ENCODE measurements around the gene DTD2.
A peak's percentile ranks its signal among the peaks of the same experiment; 100 is the strongest.
"Not testable (repeated sequence)": the region's sequence is repeated elsewhere in the genome, so short reads cannot be mapped to it uniquely, and the experiment has no call there.

The DTD2 gene

DNA sequence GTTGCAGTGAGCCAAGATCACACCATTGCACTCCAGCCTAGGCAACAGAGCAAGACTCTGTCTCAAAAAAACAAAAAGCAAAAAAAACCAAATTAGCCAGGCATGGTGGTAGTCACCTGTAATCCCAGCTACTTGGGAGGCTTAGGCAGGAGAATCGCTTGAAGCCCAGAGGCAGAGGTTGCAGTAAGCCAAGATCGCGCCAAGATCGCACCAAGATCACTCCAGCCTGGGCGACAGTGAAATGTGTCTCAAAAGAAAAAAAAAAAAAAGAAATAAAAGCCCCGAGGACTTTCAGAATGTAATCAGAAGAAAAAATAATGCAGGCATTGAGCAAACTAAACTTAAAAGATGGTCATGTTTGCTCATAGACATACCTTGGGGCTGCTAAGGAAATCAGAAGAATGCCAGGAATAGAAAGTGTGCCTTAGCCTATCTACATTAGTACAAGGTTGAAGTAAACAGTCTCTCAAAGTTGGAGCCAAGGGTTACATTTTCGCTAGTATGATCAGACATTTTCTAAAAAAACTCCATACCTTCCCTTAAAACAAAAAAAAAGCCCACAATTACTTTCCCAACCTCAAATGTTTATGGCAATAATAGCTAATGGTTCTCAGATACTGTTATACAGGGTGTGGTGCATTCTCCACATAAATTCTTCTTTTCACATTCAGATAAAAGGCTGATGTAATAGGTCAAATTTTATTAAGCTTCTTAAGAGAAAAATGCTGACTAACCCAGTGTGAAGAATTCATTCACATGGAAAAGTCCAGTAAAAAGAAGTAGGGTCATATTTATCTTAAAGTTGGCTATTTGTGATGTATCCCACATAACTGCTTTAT lies 15.8 kb downstream of the DTD2 start:
- DNase-seq (ENCODE audit: low read depth) = peak; percentile 81

DNA sequence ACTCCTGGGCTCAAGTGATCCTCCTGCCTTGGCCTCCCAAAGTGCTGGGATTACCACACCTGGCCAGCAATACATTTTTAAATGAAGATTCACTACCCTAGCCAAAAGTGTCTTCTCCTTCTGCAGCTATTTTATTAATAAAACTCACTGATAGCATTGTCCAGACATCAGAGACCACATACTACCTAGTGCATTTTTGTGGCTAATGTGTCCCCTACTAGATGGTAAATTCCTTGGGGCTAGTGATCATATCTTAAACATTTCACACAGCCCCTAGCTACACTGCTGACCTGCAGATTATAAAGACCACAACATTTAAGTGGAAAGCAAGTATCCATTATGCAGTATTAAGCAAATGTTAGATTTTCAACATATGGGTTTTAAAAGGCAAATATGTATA lies 17.0 kb downstream of the DTD2 start:
- no peak for DNase-seq (ENCODE audit: low read depth)

DNA sequence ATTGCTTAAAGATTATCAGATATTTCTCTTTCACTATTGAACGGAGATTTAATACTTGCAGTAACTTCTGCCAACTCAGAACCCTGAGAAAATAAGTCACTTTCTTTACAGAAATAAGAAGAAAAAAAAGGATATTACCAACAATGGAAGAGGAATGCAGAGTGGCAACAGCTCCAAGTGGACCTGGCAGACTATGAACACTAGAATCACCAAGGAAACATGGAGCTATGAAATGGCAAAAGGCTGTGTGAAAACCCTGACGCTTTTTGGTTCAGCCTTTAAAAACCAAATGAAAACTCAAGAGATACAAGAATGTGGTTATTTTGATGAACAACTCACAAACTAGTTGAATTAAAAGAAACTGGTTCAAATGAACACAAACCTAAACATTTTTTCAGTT lies 17.7 kb downstream of the DTD2 start:
- no peak for DNase-seq (ENCODE audit: low read depth)

DNA sequence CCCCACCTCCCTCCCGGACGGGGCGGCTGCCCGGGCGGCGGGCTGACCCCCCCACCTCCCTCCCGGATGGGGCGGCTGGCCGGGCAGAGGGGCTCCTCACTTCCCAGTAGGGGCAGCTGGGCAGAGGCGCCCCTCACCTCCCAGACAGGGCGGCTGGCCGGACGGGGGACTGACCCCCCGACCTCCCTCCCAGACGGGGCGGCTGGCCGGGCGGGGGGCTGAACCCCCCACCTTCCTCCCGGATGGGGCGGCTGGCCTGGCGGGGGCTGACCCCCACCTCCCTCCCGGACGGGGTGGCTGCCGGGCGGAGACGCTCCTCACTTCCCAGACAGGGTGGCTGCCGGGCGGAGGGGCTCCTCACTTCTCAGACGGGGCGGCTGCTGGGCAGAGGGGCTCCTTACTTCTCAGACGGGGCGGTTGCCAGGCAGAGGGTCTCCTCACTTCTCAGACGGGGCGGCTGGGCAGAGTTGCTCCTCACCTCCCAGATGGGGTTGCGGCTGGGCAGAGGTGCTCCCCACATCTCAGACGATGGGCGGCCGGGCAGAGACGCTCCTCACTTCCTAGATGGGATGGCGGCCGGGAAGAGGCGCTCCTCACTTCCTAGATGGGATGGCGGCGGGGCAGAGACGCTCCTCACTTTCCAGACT lies 20.1 kb downstream of the DTD2 start:
- DNase-seq (ENCODE audit: low read depth) = not testable (repeated sequence)

DNA sequence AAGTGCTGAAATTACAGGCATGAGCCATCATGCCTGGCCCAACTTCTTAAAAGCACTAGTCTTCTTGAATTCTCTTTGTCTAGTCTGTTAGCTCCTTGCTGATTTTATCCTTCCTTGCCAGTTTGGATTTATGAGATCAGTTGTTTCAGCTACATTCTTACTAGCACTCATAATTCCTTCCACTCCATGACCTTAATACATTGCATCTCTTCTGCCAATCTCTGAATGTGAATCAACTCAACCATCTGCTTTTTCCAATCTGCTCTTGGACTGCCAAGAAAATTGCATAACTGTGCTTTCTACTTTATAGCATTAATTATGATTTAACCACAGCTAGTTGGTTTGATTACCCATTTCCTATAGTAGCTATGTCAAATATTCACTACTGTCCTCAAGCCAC lies 22.0 kb downstream of the DTD2 start:
- DNase-seq (ENCODE audit: low read depth) = peak; percentile 88

DNA sequence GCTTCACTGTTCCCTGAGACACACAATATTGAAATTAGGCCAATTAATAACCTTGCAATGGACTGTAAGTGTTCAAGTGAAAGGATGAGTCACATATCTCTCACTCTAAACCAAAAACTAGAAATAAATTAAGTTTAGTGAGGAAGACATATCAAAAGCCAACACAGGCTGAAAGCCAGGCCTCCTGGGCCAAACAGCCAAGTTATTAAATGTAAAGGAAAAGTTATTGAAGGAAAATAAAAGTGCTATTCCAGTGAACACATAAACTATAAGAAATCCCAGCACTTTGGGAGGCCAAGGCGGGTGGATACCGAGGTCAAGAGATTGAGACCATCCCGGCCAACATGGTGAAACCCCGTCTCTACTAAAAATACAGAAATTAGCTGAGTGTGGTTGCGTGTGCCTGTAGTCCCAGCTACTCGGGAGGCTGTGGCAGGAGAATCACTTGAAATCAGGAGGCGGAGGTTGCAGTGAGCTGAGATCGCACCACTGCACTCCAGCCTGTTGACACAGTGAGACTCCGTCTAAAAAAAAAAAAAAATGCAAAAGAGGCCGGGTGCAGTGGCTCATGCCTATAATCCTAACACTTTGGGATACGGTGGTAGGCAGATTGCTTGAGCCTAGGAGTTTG lies 26.6 kb downstream of the DTD2 start:
- no peak for DNase-seq (ENCODE audit: low read depth)

DNA sequence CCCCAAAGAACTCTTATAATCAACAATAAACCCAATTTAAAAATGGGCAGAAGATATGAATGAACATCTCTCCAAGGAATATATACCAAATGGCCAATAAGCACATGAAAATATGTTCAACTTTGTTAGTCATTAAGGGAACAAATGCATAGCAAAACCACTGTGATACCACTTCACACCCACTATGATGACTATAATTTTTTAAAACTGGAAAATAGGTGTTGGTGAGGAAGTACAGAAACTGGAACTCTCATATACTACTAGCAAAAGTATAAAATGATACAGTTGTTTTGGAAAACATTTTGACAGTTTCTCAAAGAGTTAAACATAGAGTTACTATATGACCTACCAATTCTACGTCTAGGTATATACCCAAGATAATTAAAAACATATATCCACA lies 27.5 kb downstream of the DTD2 start:
- DNase-seq (ENCODE audit: low read depth) = no peak

DNA sequence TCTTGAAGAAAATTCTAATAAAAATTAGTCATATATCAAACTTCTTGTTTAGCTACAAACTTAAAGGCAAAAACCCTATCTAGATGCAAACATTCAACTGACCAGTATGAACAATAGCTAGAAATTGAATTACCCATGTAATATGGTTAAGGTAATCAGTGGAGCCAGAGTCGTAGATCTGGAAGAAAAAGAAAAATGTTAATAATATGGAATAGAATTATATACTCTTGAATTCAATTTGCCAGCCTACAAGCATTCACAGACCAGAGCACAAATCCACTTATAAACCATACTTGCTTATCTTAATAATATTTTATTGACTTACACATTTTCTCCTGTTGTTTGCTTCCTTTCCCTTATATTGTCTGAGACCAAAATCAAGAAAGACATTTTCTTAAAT lies 29.3 kb downstream of the DTD2 start:
- no peak for DNase-seq (ENCODE audit: low read depth)

DNA sequence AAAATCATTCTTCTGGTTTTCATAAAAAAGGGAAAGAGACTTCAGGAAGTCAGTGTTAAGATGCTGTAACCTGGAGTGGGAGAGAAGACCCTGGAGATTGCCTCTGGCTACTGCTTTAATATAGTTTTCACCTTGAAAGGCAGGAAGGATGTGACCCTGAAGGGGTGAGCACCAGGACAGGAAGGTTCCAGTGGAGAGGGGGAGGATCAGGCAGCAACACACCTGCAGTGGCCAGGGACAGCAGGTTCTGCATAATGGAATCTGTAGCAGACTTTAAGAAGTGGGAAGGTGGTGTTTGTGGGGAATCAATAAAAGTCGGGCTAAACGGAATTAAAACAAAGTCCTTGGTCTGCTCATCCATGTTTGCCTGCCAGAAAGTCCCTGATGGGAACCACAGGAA lies 30.6 kb downstream of the DTD2 start:
- DNase-seq (ENCODE audit: low read depth) = no peak

DNA sequence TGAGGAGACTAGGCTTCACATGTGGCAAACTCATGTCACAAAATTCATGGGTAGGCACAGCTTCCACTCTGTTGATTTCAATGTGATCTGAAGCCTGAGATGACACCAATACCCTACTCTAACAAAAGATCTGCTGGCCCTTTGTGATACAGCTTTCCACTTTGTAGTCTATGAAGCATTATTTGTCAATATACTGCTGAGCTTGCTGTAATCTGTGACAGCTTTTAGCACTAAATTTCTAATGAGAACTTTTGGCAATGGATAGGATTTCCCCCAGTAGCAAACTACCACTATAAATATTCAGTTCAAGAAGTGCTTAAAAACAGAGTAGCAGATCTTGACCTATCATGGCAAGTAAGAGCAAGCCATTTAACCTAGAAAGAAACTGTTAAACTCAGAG lies 31.4 kb downstream of the DTD2 start:
- DNase-seq (ENCODE audit: low read depth) = no peak

DNA sequence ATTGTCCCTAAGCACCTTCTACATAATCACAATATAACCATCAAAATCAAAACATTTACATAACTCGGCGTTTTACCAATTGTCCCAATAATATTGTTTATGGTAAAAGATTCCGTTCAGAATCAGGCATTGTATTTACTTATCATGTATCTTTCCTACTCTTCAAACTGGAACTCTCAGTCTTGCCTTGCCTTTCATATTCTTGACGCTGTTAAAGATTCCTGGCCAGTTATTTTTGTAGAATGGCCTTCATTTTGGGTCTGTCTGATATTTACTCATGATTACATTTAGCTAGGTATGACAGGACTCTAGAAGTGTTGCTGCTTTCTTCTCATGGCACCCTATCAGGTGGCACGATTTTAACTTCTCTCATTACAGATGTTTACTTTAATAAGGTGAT lies 36.1 kb downstream of the DTD2 start:
- DNase-seq (ENCODE audit: low read depth) = no peak

DNA sequence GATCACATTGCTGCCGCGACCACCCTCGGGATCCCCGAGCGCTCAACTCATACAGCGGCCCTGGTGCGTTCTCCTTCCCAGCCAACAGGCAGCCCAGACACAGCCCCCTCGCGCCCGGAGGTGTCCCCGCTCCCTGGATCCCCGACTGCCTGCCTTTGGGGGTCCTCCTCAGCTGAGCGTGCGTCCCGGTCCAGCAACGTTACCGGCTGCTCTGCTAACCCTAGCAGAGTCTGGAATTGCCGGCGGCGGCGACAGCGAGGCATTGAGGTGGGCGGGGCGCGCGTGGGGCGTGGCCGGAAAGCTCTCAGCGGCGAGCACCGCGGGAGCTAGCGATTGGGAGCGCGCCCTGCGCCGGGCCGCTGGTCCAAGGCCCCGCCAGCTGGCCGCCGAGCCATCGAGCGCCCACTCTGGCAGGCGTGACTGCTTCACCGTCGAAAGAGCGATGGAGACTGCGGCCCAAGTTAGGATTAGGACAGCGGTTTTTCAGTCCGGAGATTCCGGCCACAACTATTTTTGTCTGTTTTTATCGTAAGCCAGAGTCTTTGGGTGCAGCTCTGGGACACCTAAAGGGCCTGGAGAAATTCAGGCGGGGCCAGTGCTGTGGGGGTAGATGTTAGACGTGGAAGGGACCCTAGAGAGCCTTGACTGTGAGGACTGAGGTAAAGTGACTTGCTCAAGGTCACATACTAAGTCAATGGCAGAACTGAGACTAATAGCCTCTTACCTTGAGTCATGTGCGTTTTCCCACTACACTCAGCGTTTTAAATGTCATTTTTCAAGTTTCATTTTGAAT lies 36.8 kb downstream of the DTD2 start, which contains the start of gene HEATR5A:
Gene HEATR5A (minus strand): TSS at position 232 of the 793 bp plus-strand sequence. CDS start 17,575 bp downstream, outside the sequence.
- DNase-seq (ENCODE audit: low read depth) = peak; percentile 96

DNA sequence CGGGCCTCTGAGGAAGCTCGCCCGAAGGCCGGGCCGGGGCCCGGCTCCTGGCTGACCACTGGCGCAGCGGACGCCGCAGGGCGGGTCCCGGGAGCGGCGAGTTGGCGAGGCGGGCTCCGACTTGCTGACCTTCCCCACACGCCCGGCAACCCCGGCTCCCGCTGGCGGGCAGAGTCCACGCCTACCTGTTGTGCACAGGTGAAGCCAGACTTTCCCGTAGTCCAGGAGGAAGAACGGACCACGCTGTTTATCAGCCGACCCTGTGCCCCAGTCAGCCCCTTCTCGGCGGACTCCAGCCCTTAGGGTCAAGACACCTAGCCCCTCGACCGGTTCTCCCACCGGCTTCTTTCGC lies 37.4 kb downstream of the DTD2 start:
- peak; percentile 57 for DNase-seq (ENCODE audit: low read depth)

DNA sequence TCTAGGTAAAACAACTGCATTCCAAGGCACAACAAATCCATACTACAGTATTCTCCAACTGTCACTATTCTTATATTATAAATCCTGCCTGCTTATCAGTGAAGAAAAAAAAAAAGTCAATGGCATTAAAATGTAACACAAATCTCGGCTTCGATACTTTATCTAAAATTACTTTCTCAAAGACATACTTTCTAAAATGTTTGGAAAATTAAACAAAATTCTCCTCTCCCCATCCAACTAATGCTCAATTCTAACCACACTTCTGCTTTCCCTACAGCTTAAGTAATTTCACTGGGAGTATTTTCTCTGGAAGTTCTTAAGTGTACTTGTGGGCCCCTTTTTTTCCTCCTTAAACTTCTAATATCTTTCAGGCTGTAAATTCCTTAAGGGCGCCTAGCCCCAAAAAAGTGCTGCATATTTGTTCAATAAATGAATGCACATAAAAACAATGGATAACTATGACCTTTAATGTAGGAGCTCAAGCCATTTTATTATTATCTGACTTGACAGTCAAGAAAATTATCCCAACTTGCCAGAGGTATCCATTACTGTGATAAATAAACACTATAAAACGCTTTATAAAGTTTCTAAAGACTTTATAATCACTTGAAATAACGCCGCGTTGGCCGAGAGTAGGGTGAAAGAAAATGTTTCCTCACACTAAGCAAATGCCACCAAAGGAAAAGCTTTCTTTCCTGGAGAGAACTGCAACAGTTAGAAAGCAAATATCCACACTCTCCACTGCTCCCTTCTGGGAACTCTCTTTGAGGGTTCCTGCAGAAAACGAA lies 37.9 kb downstream of the DTD2 start:
- no peak for DNase-seq (ENCODE audit: low read depth)

DNA sequence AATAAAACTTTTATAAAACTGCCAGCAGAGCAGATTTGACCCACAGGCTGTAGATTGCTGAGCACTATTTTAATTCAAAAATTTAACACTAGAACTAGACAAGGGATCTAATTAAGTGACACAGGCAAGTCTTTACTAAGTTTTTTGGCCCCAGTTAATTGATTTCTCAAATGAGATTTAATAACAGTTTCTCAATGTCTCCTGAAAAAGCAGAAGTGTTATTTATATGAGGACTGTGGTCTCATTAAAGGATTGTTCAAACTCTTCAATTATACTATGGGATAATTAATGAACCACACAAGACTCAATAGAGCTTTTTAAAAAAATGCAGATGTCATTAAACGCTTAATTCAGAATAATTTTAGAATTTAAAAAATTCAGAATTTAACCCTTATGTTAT lies 38.9 kb downstream of the DTD2 start:
- DNase-seq (ENCODE audit: low read depth) = no peak

DNA sequence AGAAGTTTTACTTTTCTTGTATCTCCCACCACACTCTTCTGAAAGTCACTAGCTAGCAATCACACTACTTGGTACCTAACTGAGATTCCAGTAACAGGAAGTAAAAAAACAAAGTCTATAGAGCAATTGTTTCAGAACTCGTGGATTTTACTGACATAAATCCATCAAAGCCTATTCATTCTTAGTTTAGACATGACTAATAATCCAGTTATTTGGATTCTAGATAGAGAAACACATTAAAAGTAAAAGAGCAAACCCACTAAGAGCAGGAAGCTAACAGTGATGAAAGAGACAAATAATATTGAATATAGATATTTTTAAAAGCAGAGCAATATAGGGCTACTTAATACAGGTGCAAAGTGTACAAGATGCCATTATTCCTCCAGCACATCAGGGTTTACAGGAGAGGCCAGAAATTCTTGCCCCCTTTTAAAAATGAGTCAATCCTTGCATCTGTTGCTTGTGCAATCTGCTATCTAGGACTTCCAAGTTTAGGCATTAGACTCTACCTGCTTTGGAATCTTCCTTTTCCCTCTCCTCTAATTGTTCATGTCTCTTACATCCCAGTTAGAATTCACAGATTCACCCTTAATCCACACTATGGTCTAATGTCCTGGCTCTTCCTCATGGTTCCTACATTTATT lies 43.0 kb downstream of the DTD2 start:
- DNase-seq (ENCODE audit: low read depth) = peak; percentile 62

DNA sequence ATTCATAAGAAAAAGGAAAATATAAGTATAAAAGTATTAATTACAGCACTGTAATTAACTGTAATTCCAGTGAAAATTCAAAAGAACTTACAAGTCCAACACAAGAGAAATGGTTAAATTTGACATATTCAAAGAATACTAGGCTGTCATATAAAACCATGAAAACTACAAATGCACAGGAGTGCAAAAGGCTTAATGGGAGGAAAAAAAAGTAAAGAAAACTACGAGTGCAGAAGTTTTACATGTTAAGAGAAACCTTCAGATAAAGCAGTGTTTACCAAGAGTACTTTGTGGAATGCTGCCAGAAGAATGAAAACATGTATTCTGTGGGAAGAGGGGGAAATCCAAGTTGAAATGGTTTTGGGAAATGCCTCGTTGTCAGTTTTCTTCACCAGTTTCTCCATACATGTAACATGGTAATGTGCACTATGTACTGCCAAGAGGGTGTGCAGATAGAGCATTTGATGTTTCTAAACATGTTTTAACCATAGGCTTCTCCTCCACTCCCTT lies 46.0 kb downstream of the DTD2 start:
- peak; percentile 67 for DNase-seq (ENCODE audit: low read depth)

DNA sequence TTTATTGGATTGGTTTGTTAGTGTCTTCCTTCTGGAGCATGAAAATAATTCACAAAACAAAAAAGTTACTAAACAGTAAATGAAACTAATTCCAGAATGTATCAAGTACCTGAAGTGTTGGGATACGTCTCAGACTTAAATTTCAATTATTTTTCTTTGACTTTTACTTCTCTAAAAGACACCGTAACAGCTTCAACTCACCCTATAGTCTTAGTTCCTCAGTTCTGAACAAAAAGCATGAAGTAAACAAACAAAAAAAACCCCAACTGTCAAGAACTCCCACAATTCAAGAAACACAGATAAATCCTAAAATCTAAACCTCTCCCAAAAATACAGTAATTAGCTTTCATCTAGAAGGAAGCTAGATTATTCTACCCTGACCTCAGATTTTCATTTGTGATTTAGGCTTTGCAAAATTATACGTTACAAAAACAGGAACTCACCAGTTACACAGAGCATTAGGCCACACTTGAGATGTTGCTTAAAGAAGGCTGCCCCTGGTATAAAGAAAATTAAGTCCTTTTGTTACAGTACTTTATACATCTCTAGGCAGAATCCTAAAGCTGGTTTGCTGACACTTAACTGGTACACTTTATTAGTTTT lies 47.2 kb downstream of the DTD2 start:
- DNase-seq (ENCODE audit: low read depth) = no peak

DNA sequence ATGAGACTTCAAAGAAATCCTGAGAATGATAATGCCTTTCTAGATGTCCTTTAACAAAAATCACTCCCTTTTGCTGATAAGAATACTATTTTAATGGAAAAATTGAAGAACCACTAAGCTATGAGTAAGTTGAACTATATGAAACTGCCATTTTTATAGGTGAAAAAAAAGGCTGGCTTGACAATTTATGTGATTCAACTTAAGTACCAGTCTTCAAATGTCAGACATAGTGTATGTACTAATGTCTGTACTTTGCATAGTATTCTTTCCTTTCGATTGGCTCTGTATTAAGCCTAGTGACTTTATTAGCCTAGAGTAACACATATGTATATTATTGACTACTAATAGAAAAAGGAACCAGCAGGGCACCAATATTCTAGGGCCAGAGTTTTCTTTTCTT lies 48.9 kb downstream of the DTD2 start:
- DNase-seq (ENCODE audit: low read depth) = no peak

DNA sequence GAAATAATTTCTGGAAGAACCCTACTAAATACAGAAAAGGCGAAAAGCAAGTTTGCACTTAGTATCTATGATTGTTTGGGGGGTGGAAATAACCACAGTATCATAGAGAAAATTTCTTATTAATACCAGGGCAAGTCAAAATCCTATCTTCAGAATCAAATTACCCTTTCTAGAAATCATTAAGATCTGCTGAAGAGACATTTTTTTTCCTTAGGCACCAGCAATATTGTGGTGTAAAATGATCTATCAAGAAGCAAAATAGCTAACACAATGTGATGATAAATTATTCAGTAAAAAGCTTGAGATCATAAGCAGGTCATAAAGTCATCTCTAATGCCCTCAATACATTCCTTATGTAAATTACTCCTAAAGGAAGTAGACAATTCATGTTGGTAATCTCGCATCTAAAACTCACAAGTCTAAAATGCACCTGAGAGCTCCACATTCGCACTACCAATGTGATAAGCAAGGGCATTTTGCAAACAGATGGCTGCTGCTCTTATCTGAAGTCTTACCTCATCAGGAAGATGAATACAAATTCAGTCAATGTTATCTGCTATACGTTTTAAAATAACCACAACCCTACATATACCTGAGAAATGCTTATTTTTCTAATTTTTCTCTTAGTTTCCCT lies 51.6 kb downstream of the DTD2 start:
- no peak for DNase-seq (ENCODE audit: low read depth)

Measured in amniotic epithelial cell (primary cell).